A549 (cell line): Measurements from ENCODE around the gene PFDN1. TPM values are rescaled to one million over a fixed set of nuclear protein-coding genes. Genes with fewer than 3 reads are reported as not detected.

Source experiments
- ATAC-seq, 2 experiments: fragments of 200-7000 bp in 1 of 2; fragments of >200 bp in 1 of 2; cut with Nextera tagmentation in 1 of 2; cut with Tn5 transposase in 1 of 2; 3 replicates each; pipeline versions ENCODE4 v1.8.0 to v1.9.1; 2018 to 2020; ENCODE audit warnings: mild to moderate bottlenecking in 1 of 2, moderate library complexity in 1 of 2
- CTCF ChIA-PET: fragments of 300-600 bp; sonication (Branson Sonifier 250); formaldehyde crosslinking; extraction: SDS; loops from one replicate; lab custom pipeline; 2021; ENCODE audit warnings: antibody characterized with exemption, inconsistent platforms; lab: Yijun Ruan, JAX
- POLR2A ChIA-PET: fragments of 350-600 bp; formaldehyde crosslinking; extraction: SDS; loops from one replicate; lab custom pipeline; 2021; ENCODE audit warnings: antibody characterized with exemption, inconsistent platforms; lab: Yijun Ruan, JAX
- DNase-seq, 2 experiments: peaks; one replicate each; pipeline versions ENCODE4 v3.0.0 to v3.0.0-alpha.2; 2011 to 2016; ENCODE audit warnings: low read depth in 1 of 2, low spot score in 1 of 2
- FAIRE-seq: peaks from 2 replicates; lab custom pipeline; 2011; peaks lifted over from hg19 to GRCh38; lab: Jason Lieb, UNC
- H3K27ac ChIP-seq, 2 experiments: fragments of >200 bp; sonication (Bioruptor Twin); formaldehyde crosslinking; 3 replicates each; pipeline ENCODE4 v1.5.1; 2016 to 2017
- H3K4me1 ChIP-seq: fragments of >200 bp; sonication (Bioruptor Twin); formaldehyde crosslinking; 3 replicates; pipeline ENCODE4 v1.6.1; 2016
- H3K4me2 ChIP-seq: fragments of >200 bp; sonication (Bioruptor Twin); formaldehyde crosslinking; 3 replicates; pipeline ENCODE4 v1.6.1; 2016
- H3K4me3 ChIP-seq: fragments of >200 bp; sonication (Bioruptor Twin); formaldehyde crosslinking; 3 replicates; pipeline ENCODE4 v1.5.1; 2016
- H3K9me3 ChIP-seq: fragments of >200 bp; sonication (Bioruptor Twin); formaldehyde crosslinking; 3 replicates; pipeline ENCODE4 v1.6.1; 2016
- ATOH8 ChIP-seq: fragments of 250-450 bp; sonication (Bioruptor Pico); IDR thresholded peaks from 2 replicates; pipeline ENCODE4 v1.5.0; 2020; ENCODE audit warnings: low read depth, mild to moderate bottlenecking, moderate library complexity
- BHLHE40 ChIP-seq: IDR thresholded peaks from 2 replicates; pipeline ENCODE4 v1.6.1; 2012; ENCODE audit warnings: low read depth, low read length, inconsistent platforms
- ELK1 ChIP-seq: fragments of 150-350 bp; IDR thresholded peaks from 2 replicates; pipeline ENCODE4 v1.6.1; 2014; ENCODE audit warnings: low read depth, mild to moderate bottlenecking, low read length
- EP300 ChIP-seq, 2 experiments: fragments of >200 bp; sonication (Bioruptor Twin); formaldehyde crosslinking; IDR thresholded peaks; 2 replicates in 1 of 2; 3 replicates in 1 of 2; pipeline ENCODE4 v1.6.1; 2016 to 2017
- ESRRA ChIP-seq: fragments of 150-350 bp; IDR thresholded peaks from 2 replicates; pipeline ENCODE4 v1.6.1; 2014; ENCODE audit warnings: mild to moderate bottlenecking, low read length, borderline replicate concordance
- HDAC2 ChIP-seq: fragments of 200-600 bp; sonication (generic); IDR thresholded peaks from 2 replicates; pipeline ENCODE4 v1.6.1; 2016
- HEYL ChIP-seq: fragments of 250-450 bp; sonication (Bioruptor Pico); IDR thresholded peaks from 2 replicates; pipeline ENCODE4 v1.8.0; 2021; ENCODE audit warnings: mild to moderate bottlenecking, moderate library complexity
- HMGXB4 ChIP-seq: fragments of 250-450 bp; sonication (Bioruptor Pico); IDR thresholded peaks from 2 replicates; pipeline ENCODE4 v1.5.0; 2021; ENCODE audit warnings: mild to moderate bottlenecking, moderate library complexity, borderline replicate concordance
- HOXB5 ChIP-seq: fragments of 250-450 bp; sonication (Bioruptor Pico); IDR thresholded peaks from 2 replicates; pipeline ENCODE4 v1.5.0; 2020; ENCODE audit warnings: mild to moderate bottlenecking, moderate library complexity
- JUN ChIP-seq, 2 experiments: fragments of >200 bp; sonication (Bioruptor Twin); formaldehyde crosslinking; IDR thresholded peaks; 2 replicates in 1 of 2; 3 replicates in 1 of 2; pipeline ENCODE4 v1.6.1; 2016 to 2017
- JUNB ChIP-seq: fragments of >200 bp; sonication (Bioruptor Twin); formaldehyde crosslinking; IDR thresholded peaks from 2 replicates; pipeline ENCODE4 v1.6.1; 2016
- KDM5A ChIP-seq: fragments of 200-600 bp; sonication (generic); IDR thresholded peaks from 2 replicates; pipeline ENCODE4 v1.6.1; 2016; ENCODE audit warnings: antibody characterized with exemption, mild to moderate bottlenecking
- MAFK ChIP-seq: fragments of 450-650 bp; IDR thresholded peaks from 2 replicates; pipeline ENCODE4 v1.6.1; 2014; ENCODE audit not compliant: partially characterized antibody
- NFE2L2 ChIP-seq: fragments of 150-350 bp; conservative IDR thresholded peaks from 2 replicates; pipeline ENCODE4 v1.6.1; 2014; ENCODE audit warnings: low read length
- NPAS2 ChIP-seq: fragments of 250-450 bp; sonication (Bioruptor Pico); IDR thresholded peaks from 2 replicates; pipeline ENCODE4 v1.8.0; 2022; ENCODE audit warnings: mild to moderate bottlenecking, moderate library complexity, borderline replicate concordance
- NR3C1 ChIP-seq: fragments of >200 bp; sonication (Bioruptor Twin); formaldehyde crosslinking; IDR thresholded peaks from 3 replicates; pipeline ENCODE4 v1.6.1; 2017
- RFX5 ChIP-seq: fragments of 450-650 bp; IDR thresholded peaks from 2 replicates; pipeline ENCODE4 v1.7.1; 2014; ENCODE audit warnings: antibody characterized with exemption, mild to moderate bottlenecking, moderate library complexity
- SREBF2 ChIP-seq: fragments of 450-650 bp; IDR thresholded peaks from 2 replicates; pipeline ENCODE4 v1.6.1; 2014; ENCODE audit warnings: mild to moderate bottlenecking, moderate library complexity
- TP53 ChIP-seq: fragments of 250-450 bp; sonication (Bioruptor Pico); IDR thresholded peaks from 2 replicates; pipeline ENCODE4 v1.5.0; 2021; ENCODE audit warnings: mild to moderate bottlenecking, moderate library complexity
- ZFP36 ChIP-seq: fragments of 450-650 bp; IDR thresholded peaks from 2 replicates; pipeline ENCODE4 v1.6.1; 2014; ENCODE audit warnings: borderline replicate concordance; ENCODE audit not compliant: partially characterized antibody
- WGBS: methylation state at CpG from one replicate; pipeline ENCODE4 v1.1.6; 2017; ENCODE audit errors: missing lambda C conversion rate; 5-methylcytosine and 5-hydroxymethylcytosine counted together
- polyA plus RNA-seq, 4 experiments: library from polyadenylated mRNA; depleted of rRNA in 3 of 4; stranded (reverse); fragments of >200 nt; fragmentation: RNase III in 1 of 4; extraction: RNeasy Plus Mini Kit Qiagen cat#74134 plus additional on column Dnase treatment in 1 of 4; gene quantifications; 2 replicates in 3 of 4; 3 replicates in 1 of 4; pipeline ENCODE4 v1.2.3, GENCODE V29; 2011 to 2017
- TF ChIP-seq, protein P1 (sequence below): IDR thresholded peaks from 2 replicates; pipeline ENCODE4 v1.6.1; 2012

PFDN1 gene
- polyA plus RNA-seq, 2 of the 4 experiments (the other 2 are of a cell fraction): 90.4 to 201 TPM

- DNase-seq (no peak), ATAC-seq (no peak), FAIRE-seq (no peak)
- peak overlapping the region; percentile 53 for H3K4me2 ChIP-seq
- TF ChIP-seq TP53: no peak
- no peak for TF ChIP-seq JUN (IDR thresholded peaks at IDR 0.05)
- TF ChIP-seq ELK1: no peak
- no peak for TF ChIP-seq HOXB5 (CRISPR knock-in tag)
- TF ChIP-seq ZFP36: no peak
- no peak for TF ChIP-seq NPAS2 (CRISPR knock-in tag)
- TF ChIP-seq NR3C1: no peak
- ChIA-PET CTCF (interaction anchor here (1.2 to 4.7 kb wide), 9 partner anchors 10 to 86 kb away, joined by 3 to 38 read pairs (median 5); partner anchors contain the start of gene HBEGF), POLR2A (interaction anchor here (1.3 kb wide), 1 partner anchor 19 kb away, joined by 6 read pairs; the partner anchor contains the start of gene HBEGF)
- H3K9me3 ChIP-seq: no peaks in the 10 kb centered on the region
- H3K4me1 ChIP-seq: peaks cover 38% of the 10 kb centered on the region
- no peak overlapping the region for H3K4me3 ChIP-seq
- peak overlapping the region; percentile 5 to 56; a peak in 4 of 6 replicates for H3K27ac ChIP-seq
- 23% methylated on average over 2 of the region's 2 CpGs for WGBS
These were observed 24.7 kb upstream of the PFDN1 start for GRCh38 chr5:140327589-140327988.

GRCh38 chr5:140325486-140325885 lies 22.6 kb upstream of the PFDN1 start:
- Histone ChIP-seq H3K9me3 (no peaks in the 10 kb centered on the region), H3K27ac (peak overlapping the region in 1 of 2 experiments; percentile 8; a peak in 1 of 6 replicates), H3K4me1 (peaks cover 47% of the 10 kb centered on the region), H3K4me3 (no peak overlapping the region), H3K4me2 (no peak overlapping the region)
- POLR2A ChIA-PET: no interaction called here
- CTCF ChIA-PET: interaction anchor here (1.0 to 1.8 kb wide), 4 partner anchors 20 to 86 kb away, joined by 3 to 8 read pairs (median 4); partner anchors contain the start of genes HBEGF and SLC4A9
- DNase-seq: no peak
- TF ChIP-seq HDAC2: no peak
- no peak for TF ChIP-seq ESRRA
- TF ChIP-seq MAFK: no peak
- TF ChIP-seq BHLHE40: no peak
- TF ChIP-seq EP300 (IDR thresholded peaks at IDR 0.05): no peak
- TF ChIP-seq, protein P1, sequence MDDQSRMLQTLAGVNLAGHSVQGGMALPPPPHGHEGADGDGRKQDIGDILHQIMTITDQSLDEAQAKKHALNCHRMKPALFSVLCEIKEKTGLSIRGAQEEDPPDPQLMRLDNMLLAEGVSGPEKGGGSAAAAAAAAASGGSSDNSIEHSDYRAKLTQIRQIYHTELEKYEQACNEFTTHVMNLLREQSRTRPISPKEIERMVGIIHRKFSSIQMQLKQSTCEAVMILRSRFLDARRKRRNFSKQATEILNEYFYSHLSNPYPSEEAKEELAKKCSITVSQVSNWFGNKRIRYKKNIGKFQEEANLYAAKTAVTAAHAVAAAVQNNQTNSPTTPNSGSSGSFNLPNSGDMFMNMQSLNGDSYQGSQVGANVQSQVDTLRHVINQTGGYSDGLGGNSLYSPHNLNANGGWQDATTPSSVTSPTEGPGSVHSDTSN: no peak
- TF ChIP-seq RFX5: no peak
- no peak for TF ChIP-seq ELK1
- TF ChIP-seq HEYL (CRISPR knock-in tag): no peak
- TF ChIP-seq HMGXB4 (CRISPR knock-in tag): no peak
- no peak for TF ChIP-seq NFE2L2
- TF ChIP-seq SREBF2: no peak
- TF ChIP-seq JUNB: no peak
- TF ChIP-seq KDM5A: no peak
- TF ChIP-seq ATOH8 (CRISPR knock-in tag): no peak
- 85% methylated on average over 3 of the region's 3 CpGs for WGBS
- no peak for ATAC-seq
- no peak for FAIRE-seq
